Body of pancreas (tissue), 4 donors: Measurements from ENCODE around the gene GDPD3.

Experiments used
- POLR2A ChIP-seq, 3 donors: fragments of 450-650 bp; IDR thresholded peaks; one replicate each; pipeline ENCODE4 v1.6.1; 2016; ENCODE audit warnings: antibody characterized with exemption in 3 of 3, mild to moderate bottlenecking in 2 of 3
- TF ChIP-seq, protein P1 (sequence below), 7 experiments: fragments of 450-650 bp in 4 of 7; fragments of 200-600 bp in 3 of 7; sonication (generic) in 3 of 7; IDR thresholded peaks; one replicate each; pipeline ENCODE4 v1.5.1; 2016 to 2019; ENCODE audit warnings: antibody characterized with exemption in 7 of 7

DNA sequence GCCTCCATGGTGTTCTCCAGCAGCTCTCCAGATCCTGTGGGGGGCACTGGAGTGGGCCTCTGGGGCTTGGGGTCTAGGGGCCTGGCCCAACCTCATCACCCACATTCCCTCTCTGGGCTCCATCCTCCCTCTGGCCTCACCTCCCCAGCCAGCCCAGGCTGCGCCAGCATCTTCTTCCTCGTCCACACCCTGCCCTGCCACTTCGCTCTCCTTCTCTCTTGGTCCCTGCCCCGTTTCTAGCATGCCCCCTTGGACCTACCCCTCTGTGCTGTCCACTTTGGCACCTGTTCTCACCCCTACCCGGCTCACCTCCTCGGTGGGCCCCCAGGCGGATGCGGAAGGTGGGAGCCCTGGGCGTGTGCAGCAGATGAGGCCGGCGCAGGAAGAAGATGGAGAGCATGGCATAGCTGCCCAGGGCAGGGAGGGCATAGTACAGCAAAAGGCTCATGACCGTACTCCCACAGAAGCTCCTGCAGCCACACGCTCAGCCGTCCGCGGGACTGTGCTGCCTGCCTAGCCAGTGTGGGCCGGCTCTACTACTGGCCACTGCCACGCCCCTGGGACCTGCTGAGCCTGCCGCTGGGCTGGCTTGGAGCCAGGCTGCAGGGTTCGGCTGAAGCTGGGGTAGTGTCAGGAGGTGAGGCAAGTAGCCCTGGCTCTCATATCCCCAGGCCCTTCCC is at the start of gene GDPD3:
- TF ChIP-seq, protein P1, sequence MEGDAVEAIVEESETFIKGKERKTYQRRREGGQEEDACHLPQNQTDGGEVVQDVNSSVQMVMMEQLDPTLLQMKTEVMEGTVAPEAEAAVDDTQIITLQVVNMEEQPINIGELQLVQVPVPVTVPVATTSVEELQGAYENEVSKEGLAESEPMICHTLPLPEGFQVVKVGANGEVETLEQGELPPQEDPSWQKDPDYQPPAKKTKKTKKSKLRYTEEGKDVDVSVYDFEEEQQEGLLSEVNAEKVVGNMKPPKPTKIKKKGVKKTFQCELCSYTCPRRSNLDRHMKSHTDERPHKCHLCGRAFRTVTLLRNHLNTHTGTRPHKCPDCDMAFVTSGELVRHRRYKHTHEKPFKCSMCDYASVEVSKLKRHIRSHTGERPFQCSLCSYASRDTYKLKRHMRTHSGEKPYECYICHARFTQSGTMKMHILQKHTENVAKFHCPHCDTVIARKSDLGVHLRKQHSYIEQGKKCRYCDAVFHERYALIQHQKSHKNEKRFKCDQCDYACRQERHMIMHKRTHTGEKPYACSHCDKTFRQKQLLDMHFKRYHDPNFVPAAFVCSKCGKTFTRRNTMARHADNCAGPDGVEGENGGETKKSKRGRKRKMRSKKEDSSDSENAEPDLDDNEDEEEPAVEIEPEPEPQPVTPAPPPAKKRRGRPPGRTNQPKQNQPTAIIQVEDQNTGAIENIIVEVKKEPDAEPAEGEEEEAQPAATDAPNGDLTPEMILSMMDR (IDR thresholded peaks at IDR 0.05), result no peak
- TF ChIP-seq POLR2A (IDR thresholded peaks at IDR 0.05), result no peak
